HUES64 (cell line): ENCODE data around the gene HNRNPA0. TPM values are rescaled to one million over a fixed set of nuclear protein-coding genes. Genes with fewer than 3 reads are reported as not detected.
"Not testable (repeated sequence)": the region's sequence is repeated elsewhere in the genome, so short reads cannot be mapped to it uniquely, and the experiment has no call there.

Source experiments
- H3K27ac ChIP-seq: 2 replicates; pipeline ENCODE4 v1.7.0; 2013; ENCODE audit warnings: low read depth, low read length, inconsistent platforms
- H3K27me3 ChIP-seq: 2 replicates; pipeline ENCODE4 v1.6.1; 2013; ENCODE audit warnings: mild to moderate bottlenecking, low read length; ENCODE audit not compliant: insufficient read depth
- H3K36me3 ChIP-seq: 2 replicates; pipeline ENCODE4 v1.6.1; 2013; ENCODE audit warnings: mild to moderate bottlenecking, low read length; ENCODE audit not compliant: insufficient read depth
- H3K4me1 ChIP-seq: 2 replicates; pipeline ENCODE4 v1.6.1; 2013; ENCODE audit warnings: mild to moderate bottlenecking, low read length, moderate library complexity; ENCODE audit not compliant: insufficient read depth
- H3K4me3 ChIP-seq: 2 replicates; pipeline ENCODE4 v1.5.1; 2013; ENCODE audit warnings: mild to moderate bottlenecking, low read length, moderate library complexity
- H3K9ac ChIP-seq: 2 replicates; pipeline ENCODE4 v1.6.1; 2013; ENCODE audit warnings: mild to moderate bottlenecking, low read depth, low read length
- H3K9me3 ChIP-seq: 2 replicates; pipeline ENCODE4 v1.6.1; 2013; ENCODE audit warnings: low read depth, low read length; ENCODE audit not compliant: insufficient read depth
- WGBS: fragments of 150-250, 120-280 bp; methylation state at CpG from one replicate; pipeline ENCODE4 v1.1.7; 2013; ENCODE audit warnings: missing lambda C conversion rate; 5-methylcytosine and 5-hydroxymethylcytosine counted together
- polyA plus RNA-seq, 2 experiments: library from polyadenylated mRNA; stranded (reverse); fragments of 50-300 nt; gene quantifications; one replicate each; pipeline ENCODE4 v1.2.3, GENCODE V29; 2013

HNRNPA0 gene
- 62.8 TPM for polyA plus RNA-seq (2013, experiment 1 of 2)
- polyA plus RNA-seq (2013, experiment 2 of 2) = 63.5 TPM

DNA sequence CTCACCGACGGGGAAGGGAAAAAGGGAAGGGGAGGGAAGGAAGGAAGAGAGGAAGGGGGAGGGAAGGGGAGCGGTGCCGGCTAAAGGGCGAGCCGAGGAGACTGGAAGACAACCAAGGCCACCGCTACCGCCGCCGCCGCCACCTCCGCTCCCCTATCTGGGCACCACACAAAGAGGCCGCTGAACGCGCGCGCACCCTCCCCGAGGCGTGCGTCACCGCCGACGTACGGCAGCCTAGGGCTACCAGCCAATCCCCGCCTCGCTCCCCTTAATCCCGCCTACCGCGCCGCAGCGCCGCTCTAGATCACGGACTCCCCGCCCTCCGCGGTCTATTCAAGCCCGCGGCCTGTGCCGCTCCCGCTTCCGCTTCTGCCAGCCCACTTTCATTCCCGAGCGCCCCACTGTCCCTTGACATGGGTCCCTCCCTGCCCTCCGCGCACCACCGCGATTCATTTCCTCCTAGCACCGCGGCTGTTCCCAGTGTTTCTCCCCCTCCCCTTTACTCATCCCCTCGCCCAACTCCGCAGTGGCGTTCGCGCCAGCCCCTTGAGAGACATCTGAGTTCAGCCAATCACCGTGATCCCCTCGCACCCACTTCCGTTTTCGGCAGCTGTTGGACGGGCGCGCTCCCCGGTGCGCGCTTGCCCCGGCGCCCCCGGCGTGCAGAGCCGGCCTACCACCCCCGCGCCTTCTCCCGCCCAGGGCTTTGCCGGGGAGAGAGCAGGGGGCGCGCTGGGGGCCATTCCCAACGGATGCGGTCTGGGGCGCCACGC is at the start of gene HNRNPA0:
TSS of gene HNRNPA0 (minus strand) at position 176 of the 773 bp plus-strand sequence. CDS start 297 bp downstream, outside the sequence.
- Histone ChIP-seq H3K27me3 (0 out of 2 replicates have a peak, but pooled peaks cover 2% of the 10 kb centered on the region), H3K9ac (peak within 1 kb of the TSS; percentile 98), H3K27ac (peak within 1 kb of the TSS; percentile 95), H3K9me3 (no peaks in the 10 kb centered on the region), H3K4me1 (peaks cover 22% of the 10 kb centered on the region), H3K36me3 (peaks cover 30% of the 10 kb centered on the region; the same call in 1 of the 2 replicates), H3K4me3 (peak within 1 kb of the TSS; percentile 98)
- under 1% methylated on average over 79 of the region's 79 CpGs for whole genome bisulfite sequencing

DNA sequence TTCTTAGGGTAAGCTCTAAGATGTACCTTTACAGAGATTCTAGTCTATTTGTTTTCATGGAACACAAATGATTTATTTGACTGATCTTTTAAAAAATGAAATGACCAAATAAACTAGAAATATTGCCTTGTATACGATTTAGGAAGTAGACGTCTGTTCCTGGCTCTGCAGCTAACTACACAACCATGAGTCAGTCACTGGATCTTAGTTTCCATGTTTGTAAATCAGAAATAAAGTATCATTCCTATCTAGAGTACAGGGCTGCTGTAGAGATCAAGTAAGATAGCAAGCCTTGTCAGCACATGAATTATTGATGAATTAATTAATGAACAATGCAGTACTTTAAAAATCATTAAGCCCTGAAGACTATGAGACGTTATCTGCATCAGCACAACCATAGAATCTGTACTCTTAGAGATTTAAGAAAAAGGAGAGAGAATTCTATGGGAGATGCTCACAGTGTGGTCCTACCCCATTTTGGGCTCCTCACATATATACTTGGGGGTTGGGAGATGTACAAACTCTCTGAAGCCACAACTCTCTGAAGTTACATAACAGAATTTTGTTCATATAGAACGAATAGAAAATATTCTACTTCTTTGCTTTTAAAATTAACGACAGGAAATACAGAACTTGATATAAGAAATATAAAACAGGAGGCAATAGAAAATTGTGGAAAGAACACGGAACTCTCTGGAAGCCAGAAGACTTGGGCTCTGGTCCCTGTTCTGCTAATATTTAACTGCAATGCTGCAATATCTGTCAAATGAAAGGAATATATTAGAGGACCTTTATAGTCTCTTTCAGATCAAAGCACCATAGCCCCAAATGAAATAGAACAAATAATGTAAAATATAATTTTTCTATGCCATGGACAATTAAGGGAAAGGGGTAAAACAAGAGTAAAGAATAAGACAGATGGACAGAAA is 48.4 kb upstream of the HNRNPA0 start:
- Histone ChIP-seq H3K27me3 (no peaks in the 10 kb centered on the region; the same call in 1 of the 2 replicates), H3K4me3 (no peak overlapping the region), H3K27ac (no peak overlapping the region), H3K4me1 (no peaks in the 10 kb centered on the region; the same call in 1 of the 2 replicates), H3K36me3 (no peaks in the 10 kb centered on the region), H3K9me3 (no peaks in the 10 kb centered on the region), H3K9ac (no peak overlapping the region)
- 90% methylated on average over 4 of the region's 6 CpGs for WGBS

DNA sequence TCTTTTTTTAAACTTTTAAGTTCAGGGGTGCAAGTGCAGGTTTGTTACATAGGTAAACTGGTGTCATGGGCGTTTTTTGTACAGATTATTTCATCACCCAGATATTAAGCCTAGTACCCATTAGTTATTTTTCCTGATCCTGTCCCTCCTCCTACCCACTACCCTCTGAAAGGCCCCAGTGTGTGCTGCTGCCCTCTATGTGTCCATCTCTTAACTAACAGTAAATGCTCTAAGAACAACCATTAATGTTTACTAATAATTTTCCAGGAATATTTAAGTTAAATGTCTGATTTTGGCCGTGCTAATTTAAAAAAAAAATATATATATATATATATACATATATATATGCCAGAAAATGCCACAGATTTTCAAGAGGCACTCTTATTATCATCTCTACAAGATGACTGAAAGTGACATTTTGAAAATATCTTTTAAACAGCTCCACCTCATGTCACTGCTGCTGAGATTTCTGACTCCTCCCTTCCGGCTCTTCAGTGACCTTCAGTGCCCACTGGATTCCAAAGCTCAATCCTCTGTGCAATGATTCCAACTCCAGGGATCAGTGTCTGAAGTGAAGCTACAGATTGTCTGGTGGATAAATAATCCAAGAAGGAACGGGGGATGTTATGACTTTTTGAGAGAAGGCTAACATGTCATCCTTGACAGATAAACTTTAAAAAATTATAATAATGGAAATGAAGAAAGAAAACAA is 46.7 kb upstream of the HNRNPA0 start:
- Histone ChIP-seq H3K27me3 (no peaks in the 10 kb centered on the region; the same call in 1 of the 2 replicates), H3K4me1 (no peaks in the 10 kb centered on the region; the same call in 1 of the 2 replicates), H3K27ac (no peak overlapping the region), H3K9ac (no peak overlapping the region), H3K4me3 (no peak overlapping the region), H3K36me3 (no peaks in the 10 kb centered on the region), H3K9me3 (no peaks in the 10 kb centered on the region)
- 96% methylated on average over 2 of the region's 4 CpGs for WGBS

DNA sequence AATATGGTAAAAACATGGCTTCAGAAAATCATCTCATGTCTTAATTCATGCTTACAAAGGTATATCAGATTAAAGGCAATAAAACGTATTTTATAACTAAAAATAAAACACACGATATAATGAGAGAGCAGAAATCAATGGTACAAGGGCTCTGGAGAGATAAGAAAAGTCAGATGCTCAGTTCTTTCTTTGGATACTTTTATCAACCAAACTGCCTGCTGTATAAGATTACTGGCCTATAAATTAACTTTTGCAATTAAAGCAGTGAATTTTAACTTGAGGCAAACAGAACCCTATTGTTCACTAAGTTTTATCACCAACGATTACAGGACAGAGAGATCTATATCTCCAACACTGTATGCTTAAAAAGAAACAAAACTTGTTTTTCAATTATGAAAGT is 42.1 kb upstream of the HNRNPA0 start:
- H3K9me3 ChIP-seq = no peaks in the 10 kb centered on the region
- H3K4me1 ChIP-seq = no peaks in the 10 kb centered on the region
- H3K27ac ChIP-seq = no peak overlapping the region
- no peak overlapping the region for H3K9ac ChIP-seq
- no peaks in the 10 kb centered on the region for H3K27me3 ChIP-seq
- WGBS = 100% methylated on average over 3 of the region's 3 CpGs
- H3K36me3 ChIP-seq = no peaks in the 10 kb centered on the region
- no peak overlapping the region for H3K4me3 ChIP-seq

DNA sequence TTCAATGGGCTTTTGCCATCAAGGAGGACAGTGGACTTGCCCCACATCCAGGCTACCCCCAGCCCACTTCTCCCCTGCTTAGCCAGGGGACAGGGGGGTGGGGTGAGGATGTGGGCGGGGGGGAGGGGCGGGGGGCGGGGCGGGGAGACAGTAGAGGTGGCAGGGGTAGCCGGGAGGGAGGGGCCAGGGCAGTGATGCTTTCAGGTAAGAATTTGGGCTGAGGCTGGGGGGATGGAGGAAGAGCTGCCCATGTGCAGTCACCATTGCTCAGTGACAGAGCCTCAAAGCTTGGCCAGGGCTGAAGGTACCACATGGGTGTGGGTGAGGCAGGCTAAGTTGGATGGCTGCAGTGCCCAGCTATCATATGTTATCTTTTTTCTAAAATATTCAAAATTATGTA is 40.7 kb upstream of the HNRNPA0 start:
- 88% methylated on average over 3 of the region's 5 CpGs for WGBS
- H3K4me1 ChIP-seq = no peaks in the 10 kb centered on the region
- no peaks in the 10 kb centered on the region for H3K36me3 ChIP-seq
- no peaks in the 10 kb centered on the region for H3K9me3 ChIP-seq
- H3K27me3 ChIP-seq = no peaks in the 10 kb centered on the region
- H3K27ac ChIP-seq = no peak overlapping the region
- no peak overlapping the region for H3K9ac ChIP-seq
- no peak overlapping the region for H3K4me3 ChIP-seq

DNA sequence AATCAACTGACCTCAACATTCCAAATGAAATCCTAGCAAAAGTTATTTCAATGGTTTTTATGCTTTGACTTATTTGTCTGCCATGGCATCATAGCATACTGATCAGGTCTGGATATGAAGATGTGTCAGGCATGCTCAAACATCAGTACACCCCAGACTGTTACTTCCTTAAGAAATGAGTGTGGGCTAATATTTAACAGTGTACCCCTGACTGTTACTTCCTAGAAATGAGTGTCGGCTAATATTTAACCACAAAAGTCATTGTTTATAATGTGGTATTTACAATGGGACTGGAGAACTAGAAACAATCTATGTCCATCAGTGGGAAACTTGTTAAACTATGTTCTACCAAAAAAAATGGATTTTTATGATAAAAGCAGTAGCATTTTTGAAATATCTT is 38.1 kb upstream of the HNRNPA0 start:
- Histone ChIP-seq H3K9ac (no peak overlapping the region), H3K36me3 (no peaks in the 10 kb centered on the region), H3K4me1 (no peaks in the 10 kb centered on the region), H3K9me3 (no peaks in the 10 kb centered on the region), H3K27ac (no peak overlapping the region), H3K27me3 (no peaks in the 10 kb centered on the region), H3K4me3 (no peak overlapping the region)
- WGBS = 100% methylated on average over 1 of the region's 1 CpG

DNA sequence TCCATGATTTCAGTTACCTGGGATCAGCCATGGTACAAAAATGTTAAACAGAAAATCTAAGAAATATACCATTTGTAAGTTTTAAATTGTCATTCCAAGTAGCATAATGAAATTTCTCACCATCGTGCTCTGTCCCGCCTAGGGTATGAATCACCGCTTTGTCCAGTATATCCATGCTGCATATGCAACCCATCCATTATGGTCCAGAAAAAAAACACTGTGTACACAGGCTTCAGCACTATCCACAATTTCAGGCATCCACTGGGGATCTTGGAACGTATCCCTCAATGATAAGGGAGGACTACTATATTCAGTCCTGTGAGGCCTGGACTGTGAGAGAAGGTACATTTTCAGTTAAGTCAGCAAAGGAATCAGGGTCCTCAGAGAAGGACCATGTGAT is 37.6 kb upstream of the HNRNPA0 start:
- Histone ChIP-seq H3K4me1 (no peaks in the 10 kb centered on the region), H3K4me3 (no peak overlapping the region), H3K9me3 (no peaks in the 10 kb centered on the region), H3K27ac (no peak overlapping the region), H3K27me3 (no peaks in the 10 kb centered on the region), H3K9ac (no peak overlapping the region), H3K36me3 (no peaks in the 10 kb centered on the region)
- 94% methylated on average over 4 of the region's 4 CpGs for WGBS

DNA sequence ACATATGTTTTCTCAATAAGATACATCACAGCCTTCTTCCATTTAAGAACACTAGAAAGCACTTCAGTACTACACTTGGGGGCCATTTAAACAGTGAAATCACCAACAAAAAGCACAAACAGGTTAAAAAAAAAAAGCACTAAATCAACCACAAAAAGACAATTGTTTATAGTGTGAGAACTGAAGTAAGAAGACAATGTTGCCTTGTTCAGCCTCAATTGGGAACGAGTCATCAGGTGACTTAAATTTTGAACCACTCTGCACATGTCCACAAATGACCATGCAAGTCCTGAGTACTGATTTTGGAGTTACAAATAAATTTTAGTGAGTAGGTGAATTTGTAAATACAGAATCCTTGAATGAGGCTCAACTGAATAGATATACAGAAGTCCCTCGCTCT is 37.2 kb upstream of the HNRNPA0 start:
- Histone ChIP-seq H3K36me3 (no peaks in the 10 kb centered on the region), H3K9me3 (no peaks in the 10 kb centered on the region), H3K9ac (no peak overlapping the region), H3K27me3 (no peaks in the 10 kb centered on the region), H3K4me1 (no peaks in the 10 kb centered on the region), H3K4me3 (no peak overlapping the region), H3K27ac (no peak overlapping the region)
- 92% methylated on average over 2 of the region's 2 CpGs for WGBS

DNA sequence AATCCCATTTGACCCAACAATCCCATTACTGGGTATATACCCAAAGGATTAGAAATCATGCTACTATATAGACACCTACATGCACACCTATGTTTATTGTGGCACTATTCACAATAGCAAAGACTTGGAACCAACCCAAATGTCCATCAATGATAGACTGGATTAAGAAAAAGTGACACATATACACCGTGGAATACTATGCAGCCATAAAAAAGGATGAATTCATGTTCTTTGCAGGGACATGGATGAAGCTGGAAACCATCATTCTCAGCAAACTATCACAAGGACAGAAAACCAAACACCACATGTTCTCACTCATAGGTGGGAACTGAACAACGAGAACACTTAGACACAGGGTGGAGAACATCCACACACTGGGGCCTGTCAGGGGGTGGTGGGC is 34.4 kb upstream of the HNRNPA0 start:
- not testable (repeated sequence) for H3K9ac ChIP-seq, H3K27me3 ChIP-seq, H3K4me1 ChIP-seq, H3K9me3 ChIP-seq, H3K4me3 ChIP-seq, H3K27ac ChIP-seq, H3K36me3 ChIP-seq
- 100% methylated on average over 1 of the region's 2 CpGs for WGBS

DNA sequence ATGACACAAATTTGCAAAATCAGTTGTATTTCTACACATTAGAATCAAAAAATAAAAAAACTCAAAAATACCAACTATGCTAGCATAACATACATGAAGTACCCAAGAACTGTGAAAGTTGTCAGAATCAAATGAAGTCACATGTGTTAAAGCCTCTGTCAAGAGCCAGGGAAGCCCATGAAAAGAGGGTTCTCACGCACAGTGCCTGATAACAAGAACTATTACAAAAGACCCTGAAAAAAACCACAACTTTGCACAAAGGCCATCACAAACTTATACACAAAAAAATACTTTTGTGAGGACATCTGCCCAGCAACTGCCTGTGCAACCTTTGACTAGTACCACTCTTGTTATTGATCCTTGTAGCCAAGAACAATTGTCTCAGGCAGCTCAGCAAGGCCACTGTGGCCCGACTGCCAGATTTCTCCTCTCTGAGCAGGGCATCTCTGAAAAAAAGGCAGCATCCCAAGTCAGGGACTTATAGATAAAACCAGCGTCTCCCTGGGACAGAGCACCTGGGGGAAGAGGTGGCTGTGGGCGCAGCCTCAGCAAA is 28.9 kb upstream of the HNRNPA0 start:
- no peaks in the 10 kb centered on the region for H3K9me3 ChIP-seq
- H3K27ac ChIP-seq = no peak overlapping the region
- no peak overlapping the region for H3K9ac ChIP-seq
- no peak overlapping the region for H3K4me3 ChIP-seq
- H3K36me3 ChIP-seq = no peaks in the 10 kb centered on the region
- H3K4me1 ChIP-seq = no peaks in the 10 kb centered on the region
- 85% methylated on average over 4 of the region's 4 CpGs for WGBS
- no peaks in the 10 kb centered on the region for H3K27me3 ChIP-seq
